ENCODE data around the gene CAPZB. TPM values are rescaled to one million over a fixed set of nuclear protein-coding genes. Genes with fewer than 3 reads are reported as not detected.

CAPZB gene
- total RNA-seq, 1 experiment from 2014 or later = 491 TPM

DNA sequence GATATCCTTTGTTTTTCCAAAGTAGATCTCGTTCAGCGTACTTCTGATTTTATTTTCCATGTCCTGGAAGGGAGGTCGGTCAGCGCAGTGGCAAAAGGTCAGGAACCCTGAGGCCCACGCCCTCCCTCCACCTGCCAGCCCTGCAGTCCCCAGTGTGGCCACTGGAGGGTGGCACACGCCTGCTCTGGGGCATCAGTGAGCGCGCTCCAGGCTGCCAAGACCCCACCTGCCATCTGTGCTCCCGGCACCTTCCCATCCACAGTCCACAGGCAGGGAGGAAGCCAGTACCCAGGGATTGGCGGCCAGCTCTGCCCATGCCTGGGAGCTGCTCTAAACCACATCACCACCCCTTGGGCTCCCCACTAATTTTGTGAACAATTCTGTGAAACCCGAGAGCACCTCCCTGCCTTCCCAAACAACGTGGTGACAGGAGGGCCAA is 140.9 kb downstream of the CAPZB start:
- CTCF ChIA-PET = no interaction called here
- intact Hi-C loops (cut with micrococcal nuclease; ENCODE audit: unreplicated experiment) = loop anchor here (5.0 kb wide), 1 partner anchor 308 kb away; no protein-coding TSS in a partner anchor
- no peak overlapping the region for H3K4me3 ChIP-seq (ENCODE audit: low read depth in 2 of 2, low read length in 2 of 2)

DNA sequence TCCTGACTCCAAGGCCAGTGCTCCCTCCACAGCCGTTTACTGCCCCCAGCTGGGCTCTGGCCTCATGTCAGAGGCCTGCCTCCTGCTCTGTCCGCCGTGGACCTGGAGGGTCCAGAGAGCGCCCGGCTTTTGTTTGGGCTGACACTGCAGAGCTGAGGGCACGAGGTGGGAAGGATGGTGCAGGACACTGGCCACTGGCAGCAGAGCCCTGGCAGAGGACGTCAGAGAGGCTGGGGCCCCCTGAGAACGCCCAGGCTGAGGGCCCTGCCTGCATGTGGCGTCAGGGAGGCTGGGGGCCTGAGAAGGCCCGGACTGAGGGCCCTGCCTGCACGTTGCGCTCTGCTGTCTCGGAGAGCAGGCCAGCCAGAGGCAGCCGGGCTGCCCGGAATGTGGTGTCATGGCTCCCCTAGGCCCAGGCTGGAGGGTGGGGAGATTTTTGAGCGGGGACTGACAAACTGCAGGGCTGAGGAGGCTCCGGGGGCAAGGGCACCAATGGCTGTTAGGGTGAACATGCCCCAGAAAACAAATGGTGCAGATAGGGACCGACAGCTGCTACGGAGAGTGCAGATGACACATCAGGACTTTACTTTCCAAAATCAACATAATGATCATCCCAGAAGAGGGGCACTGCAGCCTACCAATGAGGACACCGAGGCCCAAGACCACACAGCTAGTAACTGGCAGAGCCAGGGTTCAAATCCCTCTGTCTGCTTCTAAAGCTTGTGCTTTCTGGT is 141.6 kb downstream of the CAPZB start:
- 0 out of 2 replicates have a peak, but pooled peaks cover 3% of the 10 kb centered on the region for H3K4me1 ChIP-seq (ENCODE audit: control insufficient read depth, insufficient read depth, low read length)
- TF ChIP-seq, protein P1, sequence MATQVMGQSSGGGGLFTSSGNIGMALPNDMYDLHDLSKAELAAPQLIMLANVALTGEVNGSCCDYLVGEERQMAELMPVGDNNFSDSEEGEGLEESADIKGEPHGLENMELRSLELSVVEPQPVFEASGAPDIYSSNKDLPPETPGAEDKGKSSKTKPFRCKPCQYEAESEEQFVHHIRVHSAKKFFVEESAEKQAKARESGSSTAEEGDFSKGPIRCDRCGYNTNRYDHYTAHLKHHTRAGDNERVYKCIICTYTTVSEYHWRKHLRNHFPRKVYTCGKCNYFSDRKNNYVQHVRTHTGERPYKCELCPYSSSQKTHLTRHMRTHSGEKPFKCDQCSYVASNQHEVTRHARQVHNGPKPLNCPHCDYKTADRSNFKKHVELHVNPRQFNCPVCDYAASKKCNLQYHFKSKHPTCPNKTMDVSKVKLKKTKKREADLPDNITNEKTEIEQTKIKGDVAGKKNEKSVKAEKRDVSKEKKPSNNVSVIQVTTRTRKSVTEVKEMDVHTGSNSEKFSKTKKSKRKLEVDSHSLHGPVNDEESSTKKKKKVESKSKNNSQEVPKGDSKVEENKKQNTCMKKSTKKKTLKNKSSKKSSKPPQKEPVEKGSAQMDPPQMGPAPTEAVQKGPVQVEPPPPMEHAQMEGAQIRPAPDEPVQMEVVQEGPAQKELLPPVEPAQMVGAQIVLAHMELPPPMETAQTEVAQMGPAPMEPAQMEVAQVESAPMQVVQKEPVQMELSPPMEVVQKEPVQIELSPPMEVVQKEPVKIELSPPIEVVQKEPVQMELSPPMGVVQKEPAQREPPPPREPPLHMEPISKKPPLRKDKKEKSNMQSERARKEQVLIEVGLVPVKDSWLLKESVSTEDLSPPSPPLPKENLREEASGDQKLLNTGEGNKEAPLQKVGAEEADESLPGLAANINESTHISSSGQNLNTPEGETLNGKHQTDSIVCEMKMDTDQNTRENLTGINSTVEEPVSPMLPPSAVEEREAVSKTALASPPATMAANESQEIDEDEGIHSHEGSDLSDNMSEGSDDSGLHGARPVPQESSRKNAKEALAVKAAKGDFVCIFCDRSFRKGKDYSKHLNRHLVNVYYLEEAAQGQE (IDR thresholded peaks at IDR 0.05; ENCODE audit: insufficient read depth in 1 of 2, low read depth in 2 of 2, low read length in 1 of 2) = no peak
- no peak for TF ChIP-seq TCF7L2 (IDR thresholded peaks at IDR 0.05; ENCODE audit: low read depth, low read length)
- TF ChIP-seq, protein P2, sequence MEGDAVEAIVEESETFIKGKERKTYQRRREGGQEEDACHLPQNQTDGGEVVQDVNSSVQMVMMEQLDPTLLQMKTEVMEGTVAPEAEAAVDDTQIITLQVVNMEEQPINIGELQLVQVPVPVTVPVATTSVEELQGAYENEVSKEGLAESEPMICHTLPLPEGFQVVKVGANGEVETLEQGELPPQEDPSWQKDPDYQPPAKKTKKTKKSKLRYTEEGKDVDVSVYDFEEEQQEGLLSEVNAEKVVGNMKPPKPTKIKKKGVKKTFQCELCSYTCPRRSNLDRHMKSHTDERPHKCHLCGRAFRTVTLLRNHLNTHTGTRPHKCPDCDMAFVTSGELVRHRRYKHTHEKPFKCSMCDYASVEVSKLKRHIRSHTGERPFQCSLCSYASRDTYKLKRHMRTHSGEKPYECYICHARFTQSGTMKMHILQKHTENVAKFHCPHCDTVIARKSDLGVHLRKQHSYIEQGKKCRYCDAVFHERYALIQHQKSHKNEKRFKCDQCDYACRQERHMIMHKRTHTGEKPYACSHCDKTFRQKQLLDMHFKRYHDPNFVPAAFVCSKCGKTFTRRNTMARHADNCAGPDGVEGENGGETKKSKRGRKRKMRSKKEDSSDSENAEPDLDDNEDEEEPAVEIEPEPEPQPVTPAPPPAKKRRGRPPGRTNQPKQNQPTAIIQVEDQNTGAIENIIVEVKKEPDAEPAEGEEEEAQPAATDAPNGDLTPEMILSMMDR (IDR thresholded peaks at IDR 0.05) = no peak
- no peak for TF ChIP-seq POLR2AphosphoS5 (IDR thresholded peaks at IDR 0.05; ENCODE audit: low read depth, low read length)
- no peak for TF ChIP-seq SIN3A (IDR thresholded peaks at IDR 0.05; ENCODE audit: borderline replicate concordance, insufficient read depth, low read depth, low read length)
- no peak for ATAC-seq
- no peaks in the 10 kb centered on the region for H3K9me3 ChIP-seq (ENCODE audit: control insufficient read depth, insufficient read depth, low read depth, low read length)
- ChIA-PET POLR2A (no interaction called here), CTCF (no interaction called here)
- H3K36me3 ChIP-seq (ENCODE audit: control insufficient read depth, insufficient read depth, low read length) = peaks cover 5% of the 10 kb centered on the region; the same call in 1 of the 2 replicates
- H3K27me3 ChIP-seq (ENCODE audit: control insufficient read depth, insufficient read depth, low read length) = no peaks in the 10 kb centered on the region
- DNase-seq (ENCODE audit: low read depth, low spot score) = no peak
- H3K27ac ChIP-seq (ENCODE audit: low read length) = no peak overlapping the region
- no peak overlapping the region for H3K4me3 ChIP-seq (ENCODE audit: low read depth in 2 of 2, low read length in 2 of 2)
- BruUV-seq (replicated peaks) = no TSS peak
- in situ Hi-C loops (cut with HindIII; ENCODE audit: low pct_unique_long_range_greater_than_20kb, low sequenced_read_pairs) (no loop called here), intact Hi-C loops (cut with micrococcal nuclease; ENCODE audit: unreplicated experiment) (loop anchor here (5.0 kb wide), 1 partner anchor 309 kb away; no protein-coding TSS in a partner anchor)

More for the DNA sequence above, 140.9 kb downstream of the CAPZB start:
- Histone ChIP-seq H3K36me3 (ENCODE audit: control insufficient read depth, insufficient read depth, low read length) (peaks cover 5% of the 10 kb centered on the region; the same call in 1 of the 2 replicates), H3K9me3 (ENCODE audit: control insufficient read depth, insufficient read depth, low read depth, low read length) (no peaks in the 10 kb centered on the region), H3K27ac (ENCODE audit: low read length) (no peak overlapping the region), H3K27me3 (ENCODE audit: control insufficient read depth, insufficient read depth, low read length) (no peaks in the 10 kb centered on the region), H3K4me1 (ENCODE audit: control insufficient read depth, insufficient read depth, low read length) (0 out of 2 replicates have a peak, but pooled peaks cover 3% of the 10 kb centered on the region)
- DNase-seq (ENCODE audit: low read depth, low spot score) = no peak
- in situ Hi-C loops (cut with HindIII; ENCODE audit: low pct_unique_long_range_greater_than_20kb, low sequenced_read_pairs) = no loop called here
- ATAC-seq = peak; percentile 81
- TF ChIP-seq POLR2AphosphoS5 (IDR thresholded peaks at IDR 0.05; ENCODE audit: low read depth, low read length) (no peak), TCF7L2 (IDR thresholded peaks at IDR 0.05; ENCODE audit: low read depth, low read length) (no peak), SIN3A (IDR thresholded peaks at IDR 0.05; ENCODE audit: borderline replicate concordance, insufficient read depth, low read depth, low read length) (no peak)
- TF ChIP-seq, protein P1 (IDR thresholded peaks at IDR 0.05; ENCODE audit: insufficient read depth in 1 of 2, low read depth in 2 of 2, low read length in 1 of 2) = no peak
- TF ChIP-seq, protein P2 (IDR thresholded peaks at IDR 0.05) = peak; percentile 92
- no TSS peak for BruUV-seq (replicated peaks)
- POLR2A ChIA-PET = no interaction called here
